HFFc6 (cell line): ENCODE data around the gene TPSG1. TPM values are rescaled to one million over a fixed set of nuclear protein-coding genes. Genes with fewer than 3 reads are reported as not detected.

Experiments
- DNase-seq: peaks from one replicate; pipeline ENCODE4 v3.0.0-alpha.2; 2018
- H3K27ac Mint-ChIP-seq: 2 replicates; pipeline ENCODE4 v1.8.0; 2020; ENCODE audit warnings: mild to moderate bottlenecking, mixed read lengths
- H3K27me3 Mint-ChIP-seq: 2 replicates; pipeline ENCODE4 v1.8.0; 2021; ENCODE audit warnings: mild to moderate bottlenecking, moderate library complexity, mixed read lengths; ENCODE audit not compliant: insufficient read depth
- H3K36me3 Mint-ChIP-seq: 2 replicates; pipeline ENCODE4 v1.8.0; 2021; ENCODE audit warnings: low read depth, mixed read lengths
- H3K4me1 Mint-ChIP-seq: 2 replicates; pipeline ENCODE4 v1.8.0; 2020; ENCODE audit warnings: low read depth, mixed read lengths
- H3K4me3 Mint-ChIP-seq: 2 replicates; pipeline ENCODE4 v1.8.0; 2020; ENCODE audit warnings: mild to moderate bottlenecking, moderate library complexity, mixed read lengths
- H3K9me3 Mint-ChIP-seq: 2 replicates; pipeline ENCODE4 v1.8.0; 2020; ENCODE audit warnings: mild to moderate bottlenecking, mixed read lengths
- CTCF ChIP-seq: fragments of 200-600 bp; sonication (generic); IDR thresholded peaks from 2 replicates; pipeline ENCODE4 v1.5.0; 2021; ENCODE audit warnings: antibody characterized with exemption, mild to moderate bottlenecking
- total RNA-seq, 6 experiments: library from RNA; stranded (reverse); fragmentation: NEBNext Ultra II Directional; extraction: Animal tissue kit (Norgen Biotek cat#: 25700); gene quantifications; 2 replicates in 1 of 6; 3 replicates in 5 of 6; pipeline ENCODE4 v1.2.3, GENCODE V29; 2021

The TPSG1 gene
- total RNA-seq, 6 experiments from 2014 or later, result 0.23 TPM; not detected in 5

GRCh38 chr16:1224558-1224957 lies 510 bp downstream of the TPSG1 start:
- Mint-ChIP-seq H3K4me1 (peaks cover 4% of the 10 kb centered on the region; the same call in 1 of the 2 replicates), H3K27me3 (peaks cover 10% of the 10 kb centered on the region), H3K36me3 (no peaks in the 10 kb centered on the region), H3K9me3 (no peaks in the 10 kb centered on the region), H3K27ac (no peak overlapping the region), H3K4me3 (no peak overlapping the region)
- no peak for TF ChIP-seq CTCF
- DNase-seq, result no peak

- H3K4me3 Mint-ChIP-seq, result no peak overlapping the region
- no peaks in the 10 kb centered on the region for H3K36me3 Mint-ChIP-seq
- H3K4me1 Mint-ChIP-seq, result peaks cover 4% of the 10 kb centered on the region; the same call in 1 of the 2 replicates
- H3K27ac Mint-ChIP-seq, result no peak overlapping the region
- peaks cover 10% of the 10 kb centered on the region for H3K27me3 Mint-ChIP-seq
- no peak for TF ChIP-seq CTCF
- no peak for DNase-seq
- H3K9me3 Mint-ChIP-seq, result no peaks in the 10 kb centered on the region
Observed at GRCh38 chr16:1223355-1224214, 1.5 kb downstream of the TPSG1 start.

- Mint-ChIP-seq H3K27ac (no peak overlapping the region), H3K27me3 (peaks cover 10% of the 10 kb centered on the region), H3K36me3 (no peaks in the 10 kb centered on the region), H3K4me1 (peaks cover 4% of the 10 kb centered on the region; the same call in 1 of the 2 replicates), H3K9me3 (no peaks in the 10 kb centered on the region), H3K4me3 (no peak overlapping the region)
- no peak for TF ChIP-seq CTCF
- no peak for DNase-seq
Observed at GRCh38 chr16:1222553-1223354, 2.3 kb downstream of the TPSG1 start.

- no peak for DNase-seq
- H3K36me3 Mint-ChIP-seq, result no peaks in the 10 kb centered on the region
- no peaks in the 10 kb centered on the region for H3K9me3 Mint-ChIP-seq
- no peak overlapping the region for H3K4me3 Mint-ChIP-seq
- H3K4me1 Mint-ChIP-seq, result peaks cover 4% of the 10 kb centered on the region; the same call in 1 of the 2 replicates
- TF ChIP-seq CTCF, result no peak
- peaks cover 6% of the 10 kb centered on the region for H3K27me3 Mint-ChIP-seq
- no peak overlapping the region for H3K27ac Mint-ChIP-seq
Observed at GRCh38 chr16:1221628-1222552, 3.2 kb downstream of the TPSG1 start.
